Activated T-helper 1 cell treated with anti-CD3 and anti-CD28 coated beads, Interleukin-2, amount 50 U/mL, for 16 hours (primary cell): ENCODE results near the gene GNAS-AS1.

Experiments
- DNase-seq, 2 donors: peaks; one replicate each; pipeline ENCODE4 v3.0.0-alpha.2; 2020; ENCODE audit warnings: low read depth in 1 of 2, low spot score in 1 of 2

Gene GNAS-AS1

GRCh38 chr20:58863044-58863790 lies 12.5 kb upstream of the GNAS-AS1 start:
- DNase-seq, result no peak

GRCh38 chr20:58855506-58856389 lies 5.0 kb upstream of the GNAS-AS1 start:
- no peak for DNase-seq

GRCh38 chr20:58854638-58855471 lies 4.2 kb upstream of the GNAS-AS1 start:
- no peak for DNase-seq

GRCh38 chr20:58853976-58854637 lies 3.4 kb upstream of the GNAS-AS1 start:
- DNase-seq, result no peak

- DNase-seq, result no peak
Measured at GRCh38 chr20:58853466-58853865, 2.8 kb upstream of the GNAS-AS1 start.

- no peak for DNase-seq
Measured at GRCh38 chr20:58852543-58853271, 2.0 kb upstream of the GNAS-AS1 start, which contains the start of gene GNAS. Gene GNAS, plus strand, starts transcription at chr20:58852716.

GRCh38 chr20:58851969-58852458 lies 1.3 kb upstream of the GNAS-AS1 start:
- DNase-seq, result no peak

- DNase-seq, result no peak
Measured at GRCh38 chr20:58851221-58851968, 693 bp upstream of the GNAS-AS1 start.

GRCh38 chr20:58847463-58847862 lies 3.2 kb downstream of the GNAS-AS1 start:
- DNase-seq, result no peak

- no peak for DNase-seq
Measured at GRCh38 chr20:58845706-58846105, 5.0 kb downstream of the GNAS-AS1 start.

- no peak for DNase-seq
Measured at GRCh38 chr20:58843128-58843556, 7.6 kb downstream of the GNAS-AS1 start.

GRCh38 chr20:58842276-58842675 lies 8.4 kb downstream of the GNAS-AS1 start:
- no peak for DNase-seq

- DNase-seq, result no peak
Measured at GRCh38 chr20:58841539-58842264, 9.0 kb downstream of the GNAS-AS1 start.

- DNase-seq, result no peak
Measured at GRCh38 chr20:58840816-58841538, 9.7 kb downstream of the GNAS-AS1 start.

GRCh38 chr20:58839991-58840747 lies 10.5 kb downstream of the GNAS-AS1 start:
- no peak for DNase-seq

GRCh38 chr20:58839474-58839874 lies 11.2 kb downstream of the GNAS-AS1 start:
- peak in 1 of 2 donors; percentile 22 for DNase-seq

- no peak for DNase-seq
Measured at GRCh38 chr20:58838174-58838573, 12.5 kb downstream of the GNAS-AS1 start.
